Frontal cortex (tissue), 4 donors: ENCODE data around the gene GAL3ST2. TPM values are rescaled to one million over a fixed set of nuclear protein-coding genes. Genes with fewer than 3 reads are reported as not detected.
A peak's percentile ranks its signal among the peaks of the same experiment; 100 is the strongest.
"Not testable (repeated sequence)": the region's sequence is repeated elsewhere in the genome, so short reads cannot be mapped to it uniquely, and the experiment has no call there.

Source experiments
- DNase-seq, 2 donors: peaks; one replicate each; pipeline ENCODE4 v3.0.0; 2012; ENCODE audit warnings: low spot score in 2 of 2
- FAIRE-seq: peaks from 2 replicates; lab custom pipeline; 2012; peaks lifted over from hg19 to GRCh38; lab: Jason Lieb, UNC
- total RNA-seq: library from RNA; depleted of rRNA; stranded (reverse); fragments of >200 nt; gene quantifications from one replicate; pipeline ENCODE4 v1.2.3, GENCODE V29; 2014
- donor health status: control.
- donor health status: control.
- donor health status: control.

GAL3ST2 gene
- total RNA-seq, 1 donor from 2014 or later: 0.41 TPM

- FAIRE-seq: no peak
Observed at GRCh38 chr2:241802421-241803318, 26.0 kb downstream of the GAL3ST2 start.

GRCh38 chr2:241803387-241804325, 27.0 kb downstream of the GAL3ST2 start:
- FAIRE-seq: no peak

More at GRCh38 chr2:241802421-241803318, 26.0 kb downstream of the GAL3ST2 start:
- DNase-seq: no peak

GRCh38 chr2:241804326-241805229, 28.0 kb downstream of the GAL3ST2 start:
- FAIRE-seq: no peak
- DNase-seq: peak in 1 of 2 donors; percentile 25

More at GRCh38 chr2:241803387-241804325, 27.0 kb downstream of the GAL3ST2 start:
- DNase-seq: peak in 1 of 2 donors; percentile 73

GRCh38 chr2:241806217-241806616, 29.6 kb downstream of the GAL3ST2 start:
- not testable (repeated sequence) for FAIRE-seq, DNase-seq

- FAIRE-seq (no peak), DNase-seq (no peak)
Observed at GRCh38 chr2:241808051-241808720, 31.6 kb downstream of the GAL3ST2 start.

- DNase-seq (peak in 1 of 2 donors; percentile 12), FAIRE-seq (no peak)
Observed at GRCh38 chr2:241808721-241809382, 32.2 kb downstream of the GAL3ST2 start, which contains the start of gene NEU4. Gene NEU4 (plus strand): TSS chr2:241809193. CDS start chr2:241814485, 5,292 bp downstream.

- peak in 1 of 2 donors; percentile 17 for DNase-seq
- FAIRE-seq: no peak
Observed at GRCh38 chr2:241809383-241810306, 33.0 kb downstream of the GAL3ST2 start.

- FAIRE-seq (no peak), DNase-seq (peak; percentile 47 to 71)
Observed at GRCh38 chr2:241810307-241811200, 33.9 kb downstream of the GAL3ST2 start.

- DNase-seq (peak; percentile 69 to 75), FAIRE-seq (no peak)
Observed at GRCh38 chr2:241811201-241811951, 34.8 kb downstream of the GAL3ST2 start.

GRCh38 chr2:241811952-241812729, 35.5 kb downstream of the GAL3ST2 start:
- peak in 1 of 2 donors; percentile 18 for DNase-seq
- no peak for FAIRE-seq

- FAIRE-seq (no peak), DNase-seq (peak in 1 of 2 donors; percentile 29)
Observed at GRCh38 chr2:241812730-241813643, 36.4 kb downstream of the GAL3ST2 start.

GRCh38 chr2:241813644-241814392, 37.2 kb downstream of the GAL3ST2 start:
- peak in 1 of 2 donors; percentile 22 for DNase-seq
- FAIRE-seq: no peak

GRCh38 chr2:241814393-241814642, 37.7 kb downstream of the GAL3ST2 start:
- DNase-seq (no peak), FAIRE-seq (no peak)
